HG03045 (cell line): Measurements from ENCODE around the gene DLGAP4.
"Not testable (repeated sequence)": the region's sequence is repeated elsewhere in the genome, so short reads cannot be mapped to it uniquely, and the experiment has no call there.

ENCODE experiments used
- ATAC-seq: cut with Tn5 transposase; IDR thresholded peaks from one replicate; pipeline ENCODE4 v1.9.1; 2021; ENCODE audit warnings: mild to moderate bottlenecking, moderate library complexity; ENCODE audit not compliant: unreplicated experiment

Gene DLGAP4

GRCh38 chr20:36372666-36373065 lies 66.5 kb downstream of the DLGAP4 start:
- ATAC-seq = no peak

DNA sequence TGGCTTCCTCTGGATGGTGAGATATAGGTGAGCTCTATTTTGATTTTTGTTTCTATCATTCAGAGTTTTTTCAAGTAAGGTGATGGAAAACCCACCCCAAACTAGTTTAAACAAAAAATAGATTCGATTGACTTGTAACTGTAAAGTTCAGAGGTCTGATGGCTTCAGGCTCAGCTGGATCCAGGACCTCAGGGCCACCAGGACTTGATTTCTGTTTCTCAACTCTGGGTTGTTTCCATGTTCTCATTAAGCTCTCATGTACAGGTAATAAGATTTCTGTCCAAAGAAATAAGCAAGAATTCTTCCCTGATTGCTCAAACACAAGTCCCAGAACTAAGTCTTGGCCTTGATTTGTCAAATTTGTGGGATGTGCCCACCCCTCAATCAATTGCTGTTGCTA lies 67.0 kb downstream of the DLGAP4 start:
- ATAC-seq = no peak

- no peak for ATAC-seq
Observed at GRCh38 chr20:36374995-36375394, 68.9 kb downstream of the DLGAP4 start.

DNA sequence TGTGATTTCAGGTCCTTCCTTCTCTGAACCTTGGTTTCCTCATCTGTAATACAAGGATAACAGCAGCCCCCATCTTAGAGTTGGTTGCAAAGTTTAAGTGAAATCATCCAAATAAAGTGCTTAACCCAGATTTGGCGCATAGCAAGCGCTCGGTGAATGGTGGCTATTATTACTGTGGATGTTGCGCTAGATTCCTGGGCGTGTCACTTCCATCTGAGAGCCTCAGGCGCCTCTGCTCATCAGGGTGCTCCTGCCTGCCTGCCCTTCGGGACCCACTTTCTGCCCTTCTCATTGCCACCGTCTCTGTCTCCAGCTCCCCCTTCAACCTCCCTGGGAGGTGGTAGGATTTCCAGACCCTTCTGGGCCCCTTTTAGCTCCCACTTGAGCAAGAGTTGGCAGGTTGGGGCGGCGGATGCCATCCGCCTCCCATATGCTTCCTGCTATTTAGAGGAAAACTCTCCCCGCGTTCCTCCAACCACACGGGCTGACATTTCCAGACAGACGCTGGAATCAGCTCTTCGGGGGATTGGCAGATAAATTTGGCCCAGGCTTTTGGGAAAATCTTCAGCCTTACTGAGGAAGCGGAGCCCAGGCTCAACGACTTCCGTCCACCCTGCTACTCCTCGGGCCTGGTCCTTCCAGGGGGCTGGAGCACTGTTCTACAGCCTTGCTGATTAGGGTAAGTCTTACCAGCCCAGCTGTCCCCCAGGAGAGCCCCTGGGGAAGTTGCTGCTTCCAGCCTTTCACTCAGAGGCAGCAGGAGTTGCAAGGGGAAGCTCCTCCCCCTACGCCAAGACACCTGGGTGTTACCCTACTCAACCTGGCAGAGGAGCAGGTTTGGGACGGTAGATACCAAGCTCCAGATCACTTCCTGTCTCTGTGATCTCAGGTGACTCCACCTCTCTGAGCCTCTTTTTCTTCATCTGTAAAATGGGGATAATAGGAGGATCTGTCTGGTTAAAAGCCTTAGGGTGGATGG lies 71.5 kb downstream of the DLGAP4 start:
- ATAC-seq = no peak

DNA sequence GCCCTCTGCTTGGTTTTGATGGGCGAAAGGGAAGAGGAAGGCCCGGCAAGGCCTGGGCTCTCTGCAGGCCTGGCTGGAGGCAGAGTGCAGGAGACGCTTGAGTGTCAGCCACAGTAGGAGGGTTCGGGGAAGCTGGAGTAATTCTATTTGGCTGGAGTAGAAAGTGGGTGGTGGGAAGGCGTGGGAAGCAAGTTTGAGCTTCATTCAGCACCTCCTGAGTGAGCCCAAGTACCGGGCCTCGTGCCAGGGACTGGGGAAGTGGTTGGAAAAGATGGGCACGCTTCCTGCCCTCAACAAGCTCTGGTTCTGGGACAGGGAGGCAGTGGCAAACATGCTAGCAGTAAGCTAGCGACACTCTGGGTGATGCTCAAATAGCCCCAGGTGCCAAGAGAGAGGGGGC lies 72.5 kb downstream of the DLGAP4 start:
- no peak for ATAC-seq

DNA sequence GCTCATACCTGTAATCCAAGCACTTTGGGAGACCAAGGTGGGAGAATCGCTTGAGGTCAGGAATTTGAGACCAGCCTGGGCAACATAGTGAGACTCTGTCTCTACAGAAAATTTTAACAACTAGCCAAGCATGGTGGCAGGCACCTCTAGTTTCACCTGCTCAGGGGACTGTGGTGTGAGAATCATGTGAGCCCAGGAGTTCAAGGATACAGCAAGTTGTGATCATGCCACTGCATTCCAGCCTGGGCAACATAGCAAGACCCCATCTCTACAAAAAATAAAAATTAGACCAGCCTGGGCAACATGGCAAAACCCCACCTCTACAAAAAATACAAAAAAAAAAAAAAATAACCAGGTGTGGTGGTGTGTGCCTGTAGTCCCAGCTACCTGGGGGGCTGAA lies 73.8 kb downstream of the DLGAP4 start:
- ATAC-seq = not testable (repeated sequence)

- ATAC-seq = no peak
Observed at GRCh38 chr20:36384022-36384619, 78.0 kb downstream of the DLGAP4 start.

GRCh38 chr20:36385503-36385902 lies 79.4 kb downstream of the DLGAP4 start:
- no peak for ATAC-seq

GRCh38 chr20:36386236-36386635 lies 80.1 kb downstream of the DLGAP4 start:
- ATAC-seq = no peak

GRCh38 chr20:36390269-36390668 lies 84.1 kb downstream of the DLGAP4 start:
- no peak for ATAC-seq

DNA sequence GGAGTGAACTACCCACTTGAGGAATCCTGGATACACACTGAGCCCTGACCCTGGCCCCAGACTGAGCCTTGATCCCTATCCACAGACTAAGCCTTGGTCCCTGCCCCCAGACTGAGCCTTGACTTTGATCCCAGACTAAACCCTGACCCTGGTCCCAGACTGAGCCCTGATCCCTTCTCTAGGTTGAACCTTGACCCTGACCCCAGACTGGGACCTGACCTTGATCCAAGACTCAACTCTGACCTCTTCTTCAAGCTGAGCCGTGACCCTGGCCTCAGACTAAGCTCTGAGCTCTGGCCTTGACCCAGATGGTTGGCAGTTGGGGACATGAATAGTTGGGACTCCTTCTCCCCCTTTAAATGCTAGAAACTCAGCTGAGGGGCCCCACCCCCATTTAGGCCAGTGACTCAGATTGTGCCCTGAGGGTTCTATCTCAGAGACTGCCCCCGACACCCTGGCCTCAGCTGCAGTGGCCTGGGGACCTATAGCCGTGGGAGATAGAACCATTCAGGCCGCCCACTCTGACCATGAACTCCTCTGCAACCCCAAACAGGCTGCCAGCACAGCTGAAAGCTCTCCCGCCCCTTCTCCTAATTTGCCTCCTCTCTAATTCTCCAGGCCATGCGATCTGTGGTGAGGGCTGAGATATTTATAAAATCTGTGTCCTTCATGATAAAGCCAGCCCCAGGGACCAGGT lies 84.7 kb downstream of the DLGAP4 start:
- ATAC-seq = no peak

DNA sequence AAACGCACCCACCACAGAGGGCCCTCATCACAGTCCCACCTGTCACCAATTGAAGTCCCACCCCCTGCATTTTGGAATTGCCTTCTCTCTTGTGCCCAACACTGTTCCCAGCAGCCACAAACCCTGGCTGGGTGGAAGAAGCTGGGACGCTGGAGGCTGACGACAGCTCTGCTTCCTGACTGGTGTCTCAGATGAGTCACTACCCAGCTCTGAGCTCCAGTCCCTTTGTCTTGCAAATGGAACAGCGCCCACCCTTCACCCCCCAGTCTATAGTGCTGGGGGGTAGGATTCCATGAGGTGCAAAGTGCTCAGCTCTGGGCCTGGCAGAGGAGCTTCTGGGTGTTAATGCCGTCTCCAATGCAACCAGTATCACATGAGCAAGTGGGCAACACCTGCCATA lies 85.3 kb downstream of the DLGAP4 start:
- ATAC-seq = no peak

- no peak for ATAC-seq
Observed at GRCh38 chr20:36391955-36392354, 85.8 kb downstream of the DLGAP4 start.

- ATAC-seq = no peak
Observed at GRCh38 chr20:36392989-36393388, 86.8 kb downstream of the DLGAP4 start.

DNA sequence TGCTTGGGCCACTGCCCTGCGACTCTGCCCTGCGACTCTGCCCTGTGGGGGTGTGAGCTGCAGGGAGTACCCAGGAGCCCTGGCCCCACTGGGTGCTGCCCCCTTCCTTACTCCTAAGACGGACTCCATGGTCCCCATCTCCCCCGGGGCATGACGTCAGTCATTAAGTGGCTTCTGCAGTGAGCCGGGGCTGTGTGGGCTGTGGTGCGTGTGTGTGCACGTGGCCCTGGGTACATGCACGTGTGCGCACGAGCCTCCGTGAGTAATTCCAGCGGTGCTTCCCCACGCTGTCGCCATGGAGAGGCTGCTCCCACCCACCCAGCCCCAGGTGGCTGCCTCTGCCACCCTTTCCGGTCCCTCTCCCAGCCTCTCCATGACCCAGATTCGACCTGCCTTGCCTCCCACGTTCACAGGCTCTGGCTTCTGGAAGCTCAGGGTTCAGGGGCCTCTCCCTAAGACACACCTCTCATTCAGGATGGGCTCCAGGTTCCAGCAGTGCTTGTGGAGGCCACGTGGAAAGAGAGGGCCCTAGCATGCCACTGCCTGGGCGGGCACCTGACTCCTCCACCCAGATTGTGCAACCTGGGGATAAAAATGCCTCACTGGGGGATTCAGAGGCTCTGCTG lies 88.3 kb downstream of the DLGAP4 start:
- ATAC-seq = no peak

GRCh38 chr20:36396340-36396739 lies 90.2 kb downstream of the DLGAP4 start:
- ATAC-seq = no peak

- no peak for ATAC-seq
Observed at GRCh38 chr20:36396847-36397630, 90.9 kb downstream of the DLGAP4 start.

DNA sequence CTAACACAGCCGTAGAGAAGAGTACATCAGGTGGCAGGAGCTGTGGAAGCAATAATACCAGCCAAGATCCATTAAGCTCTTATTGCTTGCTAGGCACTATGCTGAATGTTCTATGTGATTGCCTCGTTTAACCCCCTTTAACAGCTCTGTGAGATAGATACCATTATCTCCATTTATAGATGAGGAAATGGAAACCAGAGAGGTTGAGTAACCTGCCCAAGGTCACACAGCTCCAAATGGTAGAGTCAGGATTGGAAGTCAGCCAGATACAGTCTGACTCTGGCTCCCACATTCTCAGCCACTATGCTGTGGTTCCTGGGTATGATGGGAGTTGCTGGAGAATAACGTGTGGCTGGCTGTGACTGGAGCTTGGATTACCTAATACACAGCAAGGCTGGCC lies 92.4 kb downstream of the DLGAP4 start:
- ATAC-seq = no peak

DNA sequence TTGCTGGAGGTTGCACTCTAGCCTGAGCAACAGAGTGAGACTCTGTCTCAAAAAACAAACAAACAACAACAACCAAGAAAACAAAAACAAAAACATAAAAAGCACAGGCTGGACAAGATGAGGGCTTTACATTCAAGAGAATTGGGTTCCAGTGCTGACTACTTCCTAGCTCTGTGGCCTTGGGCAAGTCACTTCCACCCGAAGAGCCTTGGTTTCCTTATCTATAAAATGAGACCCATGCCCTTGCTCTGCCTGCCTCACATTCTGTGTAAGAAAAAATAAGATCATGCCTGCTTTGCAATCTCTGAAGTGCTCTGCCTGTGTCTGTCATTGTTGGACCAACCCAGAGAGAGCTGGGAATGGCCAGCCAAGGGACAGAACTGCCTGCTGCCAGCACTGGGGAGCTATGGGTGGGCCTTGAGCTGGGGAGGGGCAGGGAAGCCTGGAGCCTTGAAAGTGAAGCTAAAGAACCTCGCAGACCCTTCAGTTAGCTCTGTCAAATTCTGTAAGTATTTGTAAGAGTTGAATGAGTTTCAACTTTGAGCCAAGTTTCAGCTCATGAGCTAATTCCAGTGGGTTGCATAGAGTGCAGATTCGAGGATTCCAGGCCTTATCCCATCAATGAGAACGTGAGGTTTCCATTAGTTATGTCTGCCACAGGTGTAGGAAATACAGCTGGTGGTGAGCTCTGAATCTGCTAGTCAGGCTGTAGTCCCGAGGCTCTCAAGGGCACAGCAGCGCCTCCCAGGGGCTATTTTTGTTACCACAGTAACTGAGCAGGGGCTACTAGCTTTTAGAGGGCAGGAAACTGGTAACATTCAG lies 93.2 kb downstream of the DLGAP4 start:
- no peak for ATAC-seq
